Keratinocyte (primary cell): ENCODE measurements around the gene KRI1. TPM values are rescaled to one million over a fixed set of nuclear protein-coding genes. Genes with fewer than 3 reads are reported as not detected.
A peak's percentile ranks its signal among the peaks of the same experiment; 100 is the strongest.

Source experiments
- DNase-seq: peaks from one replicate; pipeline ENCODE4 v3.0.0-alpha.2; 2011; ENCODE audit warnings: low read depth, missing footprints, low spot score
- FAIRE-seq: peaks from 2 replicates; lab custom pipeline; 2011; peaks lifted over from hg19 to GRCh38; lab: Jason Lieb, UNC
- H2AFZ ChIP-seq: 2 replicates; pipeline ENCODE4 v1.6.0; 2012; ENCODE audit warnings: low read length, control low read depth, inconsistent platforms; ENCODE audit not compliant: control insufficient read depth
- H3K27ac ChIP-seq: 2 replicates; pipeline ENCODE4 v1.5.1; 2011; ENCODE audit warnings: low read length; ENCODE audit not compliant: control insufficient read depth, insufficient read depth
- H3K27me3 ChIP-seq: 3 replicates; pipeline ENCODE4 v1.6.0; 2011; ENCODE audit warnings: low read length; ENCODE audit not compliant: control insufficient read depth, insufficient read depth; ENCODE audit errors: extremely low read depth
- H3K36me3 ChIP-seq, 2 experiments: 2 replicates in 1 of 2; 3 replicates in 1 of 2; pipeline ENCODE4 v1.5.1; 2011; ENCODE audit warnings: low read length in 2 of 2, mild to moderate bottlenecking in 1 of 2; ENCODE audit not compliant: control insufficient read depth in 2 of 2, insufficient read depth in 2 of 2; ENCODE audit errors: extremely low read depth in 1 of 2
- H3K4me1 ChIP-seq: 3 replicates; pipeline ENCODE4 v1.5.1; 2011; ENCODE audit warnings: low read length; ENCODE audit not compliant: control insufficient read depth, insufficient read depth; ENCODE audit errors: extremely low read depth
- H3K4me2 ChIP-seq: 3 replicates; pipeline ENCODE4 v1.6.0; 2011; ENCODE audit warnings: low read depth, low read length; ENCODE audit not compliant: control insufficient read depth, insufficient read depth; ENCODE audit errors: extremely low read depth
- H3K4me3 ChIP-seq, 3 experiments: fragments of 200-600 bp in 1 of 3; sonication (generic) in 1 of 3; 2 replicates in 2 of 3; 3 replicates in 1 of 3; pipeline ENCODE4 v1.5.1; 2011 to 2016; ENCODE audit warnings: low read length in 3 of 3, mild to moderate bottlenecking in 3 of 3, control low read depth in 2 of 3, inconsistent platforms in 1 of 3, low read depth in 1 of 3, mixed read lengths in 1 of 3, mixed run types in 1 of 3, moderate library complexity in 1 of 3; ENCODE audit not compliant: control insufficient read depth in 2 of 3, insufficient read depth in 2 of 3; ENCODE audit errors: extremely low read depth in 1 of 3
- H3K79me2 ChIP-seq: 2 replicates; pipeline ENCODE4 v1.6.0; 2012; ENCODE audit warnings: low read length; ENCODE audit not compliant: control insufficient read depth, insufficient read depth
- H3K9ac ChIP-seq: 3 replicates; pipeline ENCODE4 v1.6.0; 2011; ENCODE audit warnings: low read length; ENCODE audit not compliant: control insufficient read depth, insufficient read depth; ENCODE audit errors: extremely low read depth
- H3K9me1 ChIP-seq: 3 replicates; pipeline ENCODE4 v1.6.0; 2011; ENCODE audit warnings: low read length; ENCODE audit not compliant: control insufficient read depth, insufficient read depth; ENCODE audit errors: extremely low read depth
- H3K9me3 ChIP-seq: 2 replicates; pipeline ENCODE4 v1.5.1; 2012; ENCODE audit warnings: low read depth, low read length; ENCODE audit not compliant: control insufficient read depth
- H4K20me1 ChIP-seq: 3 replicates; pipeline ENCODE4 v1.6.0; 2011; ENCODE audit warnings: low read length; ENCODE audit not compliant: control insufficient read depth, insufficient read depth; ENCODE audit errors: extremely low read depth
- EZH2 ChIP-seq: IDR thresholded peaks from one replicate; pipeline ENCODE4 v1.6.1; 2012; ENCODE audit warnings: inconsistent platforms, mild to moderate bottlenecking, low read length, moderate library complexity
- dilution Hi-C: fragments of 300-500 bp; cut with MboI; formaldehyde crosslinking; loops from one replicate; pipeline ENCODE4 v1.7.0; 2020; ENCODE audit warnings: low sequenced_read_pairs; ENCODE audit not compliant: extremely low pct_ligation_motif_present
- polyA plus RNA-seq, 5 experiments: library from polyadenylated mRNA; depleted of rRNA in 3 of 5; stranded (reverse) in 3 of 5; stranded (forward) in 1 of 5; unstranded in 1 of 5; fragments of >200 nt; gene quantifications; 1 replicate in 1 of 5; 2 replicates in 3 of 5; 3 replicates in 1 of 5; pipeline versions ENCODE4 v1.2.1 to v1.2.3, GENCODE V29; 2011 to 2012; ENCODE audit warnings: missing spikeins in 2 of 5, low read depth in 1 of 5, low replicate concordance in 1 of 5
- TF ChIP-seq, protein P1 (sequence below), 3 experiments: IDR thresholded peaks in 1 of 3; conservative IDR thresholded peaks in 1 of 3; optimal IDR thresholded peaks in 1 of 3; 2 replicates in 2 of 3; 3 replicates in 1 of 3; pipeline versions ENCODE3 to v1.5.1; 2011; ENCODE audit warnings: low read length in 3 of 3, mild to moderate bottlenecking in 3 of 3, moderate library complexity in 2 of 3, control low read depth in 1 of 3, inconsistent platforms in 1 of 3; ENCODE audit not compliant: insufficient read depth in 2 of 3; ENCODE audit errors: extremely low read depth in 1 of 3

KRI1 gene
- polyA plus RNA-seq, 1 donor (not counting 4 experiments of a cell fraction or from before 2014, with no cell fraction given): 19.0 TPM

GRCh38 chr19:10602330-10603083 lies 36.7 kb upstream of the KRI1 start:
- Histone ChIP-seq H3K27ac (peak overlapping the region; percentile 56), H3K9me1 (peaks cover 3% of the 10 kb centered on the region), H3K9ac (peak overlapping the region; percentile 68), H3K4me2 (peak overlapping the region; percentile 95), H2AFZ (peak overlapping the region; percentile 83), H4K20me1 (no peaks in the 10 kb centered on the region), H3K4me1 (peaks cover 23% of the 10 kb centered on the region), H3K4me3 (peak overlapping the region; percentile 73 to 98 (median 85)), H3K79me2 (peaks cover 2% of the 10 kb centered on the region), H3K9me3 (no peaks in the 10 kb centered on the region), H3K36me3 (no peaks in the 10 kb centered on the region), H3K27me3 (no peaks in the 10 kb centered on the region)
- dilution Hi-C loops: no loop called here
- TF ChIP-seq EZH2: no peak
- TF ChIP-seq, protein P1, sequence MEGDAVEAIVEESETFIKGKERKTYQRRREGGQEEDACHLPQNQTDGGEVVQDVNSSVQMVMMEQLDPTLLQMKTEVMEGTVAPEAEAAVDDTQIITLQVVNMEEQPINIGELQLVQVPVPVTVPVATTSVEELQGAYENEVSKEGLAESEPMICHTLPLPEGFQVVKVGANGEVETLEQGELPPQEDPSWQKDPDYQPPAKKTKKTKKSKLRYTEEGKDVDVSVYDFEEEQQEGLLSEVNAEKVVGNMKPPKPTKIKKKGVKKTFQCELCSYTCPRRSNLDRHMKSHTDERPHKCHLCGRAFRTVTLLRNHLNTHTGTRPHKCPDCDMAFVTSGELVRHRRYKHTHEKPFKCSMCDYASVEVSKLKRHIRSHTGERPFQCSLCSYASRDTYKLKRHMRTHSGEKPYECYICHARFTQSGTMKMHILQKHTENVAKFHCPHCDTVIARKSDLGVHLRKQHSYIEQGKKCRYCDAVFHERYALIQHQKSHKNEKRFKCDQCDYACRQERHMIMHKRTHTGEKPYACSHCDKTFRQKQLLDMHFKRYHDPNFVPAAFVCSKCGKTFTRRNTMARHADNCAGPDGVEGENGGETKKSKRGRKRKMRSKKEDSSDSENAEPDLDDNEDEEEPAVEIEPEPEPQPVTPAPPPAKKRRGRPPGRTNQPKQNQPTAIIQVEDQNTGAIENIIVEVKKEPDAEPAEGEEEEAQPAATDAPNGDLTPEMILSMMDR (optimal IDR thresholded peaks at IDR 0.05 in 1 of 3, IDR thresholded peaks at IDR 0.05 in 1 of 3, conservative IDR thresholded peaks at IDR 0.05 in 1 of 3; ENCODE audit: extremely low read depth in 1 of 3, insufficient read depth in 2 of 3, low read length in 3 of 3): no peak
- no peak for DNase-seq
- no peak for FAIRE-seq

- dilution Hi-C loops: no loop called here
- no peak overlapping the region for H3K9ac ChIP-seq
- TF ChIP-seq EZH2: no peak
- TF ChIP-seq, protein P1 (optimal IDR thresholded peaks at IDR 0.05 in 1 of 3, IDR thresholded peaks at IDR 0.05 in 1 of 3, conservative IDR thresholded peaks at IDR 0.05 in 1 of 3; ENCODE audit: extremely low read depth in 1 of 3, insufficient read depth in 2 of 3, low read length in 3 of 3): no peak
- H3K4me3 ChIP-seq: no peak overlapping the region
- no peak overlapping the region for H2AFZ ChIP-seq
- no peaks in the 10 kb centered on the region for H4K20me1 ChIP-seq
- H3K79me2 ChIP-seq: peaks cover 2% of the 10 kb centered on the region
- peaks cover 3% of the 10 kb centered on the region for H3K9me1 ChIP-seq
- H3K9me3 ChIP-seq: no peaks in the 10 kb centered on the region
- H3K27ac ChIP-seq: no peak overlapping the region
- no peaks in the 10 kb centered on the region for H3K27me3 ChIP-seq
- DNase-seq (no peak), FAIRE-seq (no peak)
- H3K4me1 ChIP-seq: peaks cover 23% of the 10 kb centered on the region
- H3K4me2 ChIP-seq: no peak overlapping the region
- H3K36me3 ChIP-seq: no peaks in the 10 kb centered on the region
Observed at GRCh38 chr19:10601999-10602329, 36.2 kb upstream of the KRI1 start.
